Neural cell (in vitro differentiated cells): ENCODE measurements around the gene RBM42.

Experiments
- EP300 ChIP-seq: fragments of 450-650 bp; conservative IDR thresholded peaks from 2 replicates; pipeline ENCODE4 v1.6.1; 2014; ENCODE audit warnings: antibody characterized with exemption, mild to moderate bottlenecking, moderate library complexity; ENCODE audit not compliant: poor library complexity, severe bottlenecking
- EZH2 ChIP-seq: fragments of 200-600, 300-800 bp; shearing (Covaris generic), sonication (generic); IDR thresholded peaks from 2 replicates; pipeline ENCODE4 v1.6.1; 2014; ENCODE audit warnings: antibody characterized with exemption, low read length, borderline replicate concordance, mild to moderate bottlenecking; ENCODE audit not compliant: insufficient read depth, poor library complexity, severe bottlenecking
- MXI1 ChIP-seq: fragments of 450-650 bp; conservative IDR thresholded peaks from 2 replicates; pipeline ENCODE4 v1.6.1; 2014; ENCODE audit warnings: antibody characterized with exemption, mild to moderate bottlenecking; ENCODE audit not compliant: poor library complexity, severe bottlenecking
- POLR2AphosphoS5 ChIP-seq: IDR thresholded peaks from 2 replicates; pipeline ENCODE4 v1.6.1; 2012
- RAD21 ChIP-seq: fragments of 450-650 bp; conservative IDR thresholded peaks from 2 replicates; pipeline ENCODE4 v1.6.1; 2014; ENCODE audit warnings: antibody characterized with exemption, mild to moderate bottlenecking, moderate library complexity
- SMC3 ChIP-seq: fragments of 450-650 bp; conservative IDR thresholded peaks from 2 replicates; pipeline ENCODE4 v1.6.1; 2014; ENCODE audit warnings: antibody characterized with exemption, mild to moderate bottlenecking, moderate library complexity; ENCODE audit not compliant: poor library complexity
- TAF1 ChIP-seq: IDR thresholded peaks from 2 replicates; pipeline ENCODE4 v1.6.1; 2012; ENCODE audit warnings: low read depth
- TF ChIP-seq, protein P1 (sequence below): fragments of 450-650 bp; IDR thresholded peaks from 2 replicates; pipeline ENCODE4 v1.5.1; 2014; ENCODE audit warnings: antibody characterized with exemption, mild to moderate bottlenecking, moderate library complexity; ENCODE audit not compliant: poor library complexity, severe bottlenecking
- TF ChIP-seq, protein P2 (sequence below): IDR thresholded peaks from 2 replicates; pipeline ENCODE4 v1.6.1; 2012; ENCODE audit warnings: borderline replicate concordance

DNA sequence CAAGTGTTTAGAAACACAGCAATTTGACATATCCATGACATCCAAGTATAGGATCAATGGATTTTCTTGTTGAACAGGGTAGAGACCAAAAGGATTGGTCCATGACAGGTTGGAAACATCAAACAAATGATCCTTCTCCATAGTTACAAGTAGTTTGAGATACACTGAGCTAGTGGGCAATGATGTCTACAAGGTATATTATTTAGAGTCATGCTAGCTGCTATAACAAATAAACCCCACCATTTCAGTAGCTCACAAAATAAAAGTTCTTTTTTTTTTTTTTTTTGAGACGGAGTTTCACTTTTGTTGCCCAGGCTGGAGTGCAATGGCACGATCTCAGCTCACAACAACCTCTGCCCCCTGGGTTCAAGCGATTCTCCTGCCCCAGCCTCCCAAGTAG, 21.2 kb upstream of the RBM42 start:
- TF ChIP-seq, protein P1, sequence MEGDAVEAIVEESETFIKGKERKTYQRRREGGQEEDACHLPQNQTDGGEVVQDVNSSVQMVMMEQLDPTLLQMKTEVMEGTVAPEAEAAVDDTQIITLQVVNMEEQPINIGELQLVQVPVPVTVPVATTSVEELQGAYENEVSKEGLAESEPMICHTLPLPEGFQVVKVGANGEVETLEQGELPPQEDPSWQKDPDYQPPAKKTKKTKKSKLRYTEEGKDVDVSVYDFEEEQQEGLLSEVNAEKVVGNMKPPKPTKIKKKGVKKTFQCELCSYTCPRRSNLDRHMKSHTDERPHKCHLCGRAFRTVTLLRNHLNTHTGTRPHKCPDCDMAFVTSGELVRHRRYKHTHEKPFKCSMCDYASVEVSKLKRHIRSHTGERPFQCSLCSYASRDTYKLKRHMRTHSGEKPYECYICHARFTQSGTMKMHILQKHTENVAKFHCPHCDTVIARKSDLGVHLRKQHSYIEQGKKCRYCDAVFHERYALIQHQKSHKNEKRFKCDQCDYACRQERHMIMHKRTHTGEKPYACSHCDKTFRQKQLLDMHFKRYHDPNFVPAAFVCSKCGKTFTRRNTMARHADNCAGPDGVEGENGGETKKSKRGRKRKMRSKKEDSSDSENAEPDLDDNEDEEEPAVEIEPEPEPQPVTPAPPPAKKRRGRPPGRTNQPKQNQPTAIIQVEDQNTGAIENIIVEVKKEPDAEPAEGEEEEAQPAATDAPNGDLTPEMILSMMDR: no peak
- TF ChIP-seq EP300 (no peak), TAF1 (no peak), POLR2AphosphoS5 (no peak), MXI1 (no peak), EZH2 (no peak), RAD21 (no peak), SMC3 (no peak)
- TF ChIP-seq, protein P2, sequence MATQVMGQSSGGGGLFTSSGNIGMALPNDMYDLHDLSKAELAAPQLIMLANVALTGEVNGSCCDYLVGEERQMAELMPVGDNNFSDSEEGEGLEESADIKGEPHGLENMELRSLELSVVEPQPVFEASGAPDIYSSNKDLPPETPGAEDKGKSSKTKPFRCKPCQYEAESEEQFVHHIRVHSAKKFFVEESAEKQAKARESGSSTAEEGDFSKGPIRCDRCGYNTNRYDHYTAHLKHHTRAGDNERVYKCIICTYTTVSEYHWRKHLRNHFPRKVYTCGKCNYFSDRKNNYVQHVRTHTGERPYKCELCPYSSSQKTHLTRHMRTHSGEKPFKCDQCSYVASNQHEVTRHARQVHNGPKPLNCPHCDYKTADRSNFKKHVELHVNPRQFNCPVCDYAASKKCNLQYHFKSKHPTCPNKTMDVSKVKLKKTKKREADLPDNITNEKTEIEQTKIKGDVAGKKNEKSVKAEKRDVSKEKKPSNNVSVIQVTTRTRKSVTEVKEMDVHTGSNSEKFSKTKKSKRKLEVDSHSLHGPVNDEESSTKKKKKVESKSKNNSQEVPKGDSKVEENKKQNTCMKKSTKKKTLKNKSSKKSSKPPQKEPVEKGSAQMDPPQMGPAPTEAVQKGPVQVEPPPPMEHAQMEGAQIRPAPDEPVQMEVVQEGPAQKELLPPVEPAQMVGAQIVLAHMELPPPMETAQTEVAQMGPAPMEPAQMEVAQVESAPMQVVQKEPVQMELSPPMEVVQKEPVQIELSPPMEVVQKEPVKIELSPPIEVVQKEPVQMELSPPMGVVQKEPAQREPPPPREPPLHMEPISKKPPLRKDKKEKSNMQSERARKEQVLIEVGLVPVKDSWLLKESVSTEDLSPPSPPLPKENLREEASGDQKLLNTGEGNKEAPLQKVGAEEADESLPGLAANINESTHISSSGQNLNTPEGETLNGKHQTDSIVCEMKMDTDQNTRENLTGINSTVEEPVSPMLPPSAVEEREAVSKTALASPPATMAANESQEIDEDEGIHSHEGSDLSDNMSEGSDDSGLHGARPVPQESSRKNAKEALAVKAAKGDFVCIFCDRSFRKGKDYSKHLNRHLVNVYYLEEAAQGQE: no peak
